ENCODE measurements around the gene MDK. TPM values are rescaled to one million over a fixed set of nuclear protein-coding genes. Genes with fewer than 3 reads are reported as not detected.
"Not testable (repeated sequence)": the region's sequence is repeated elsewhere in the genome, so short reads cannot be mapped to it uniquely, and the experiment has no call there.

MDK gene
- total RNA-seq, 1 donor from 2014 or later, result 2,040 TPM

GRCh38 chr11:46369458-46370152, 11.9 kb upstream of the MDK start:
- H3K4me3 Mint-ChIP-seq (ENCODE audit: low read depth), result no peak overlapping the region
- H3K27me3 Mint-ChIP-seq, result no peaks in the 10 kb centered on the region
- no peaks in the 10 kb centered on the region for H3K9me3 Mint-ChIP-seq (ENCODE audit: low read depth)
- peak; percentile 86 for TF ChIP-seq CTCF (IDR thresholded peaks at IDR 0.05; ENCODE audit: unreplicated experiment)
- DNase-seq (ENCODE audit: low spot score, unreplicated experiment), result peak; percentile 63
- H3K4me1 Mint-ChIP-seq (ENCODE audit: low read depth), result peaks cover 5% of the 10 kb centered on the region
- peak overlapping the region; percentile 67 for H3K27ac Mint-ChIP-seq
- H3K36me3 Mint-ChIP-seq (ENCODE audit: insufficient read depth), result peaks cover 4% of the 10 kb centered on the region

GRCh38 chr11:46370253-46370652, 11.2 kb upstream of the MDK start:
- TF ChIP-seq CTCF (IDR thresholded peaks at IDR 0.05; ENCODE audit: unreplicated experiment), result no peak
- no peak for DNase-seq (ENCODE audit: low spot score, unreplicated experiment)
- H3K4me3 Mint-ChIP-seq (ENCODE audit: low read depth), result no peak overlapping the region
- peaks cover 5% of the 10 kb centered on the region for H3K4me1 Mint-ChIP-seq (ENCODE audit: low read depth)
- H3K36me3 Mint-ChIP-seq (ENCODE audit: insufficient read depth), result peaks cover 6% of the 10 kb centered on the region
- no peaks in the 10 kb centered on the region for H3K27me3 Mint-ChIP-seq
- H3K27ac Mint-ChIP-seq, result no peak overlapping the region
- no peaks in the 10 kb centered on the region for H3K9me3 Mint-ChIP-seq (ENCODE audit: low read depth)

GRCh38 chr11:46371262-46371661, 10.2 kb upstream of the MDK start:
- not testable (repeated sequence) for H3K36me3 Mint-ChIP-seq (ENCODE audit: insufficient read depth); H3K9me3 Mint-ChIP-seq (ENCODE audit: low read depth); H3K4me3 Mint-ChIP-seq (ENCODE audit: low read depth); DNase-seq (ENCODE audit: low spot score, unreplicated experiment); H3K27ac Mint-ChIP-seq; H3K4me1 Mint-ChIP-seq (ENCODE audit: low read depth); H3K27me3 Mint-ChIP-seq

- no peaks in the 10 kb centered on the region for H3K9me3 Mint-ChIP-seq (ENCODE audit: low read depth)
- H3K4me3 Mint-ChIP-seq (ENCODE audit: low read depth), result no peak overlapping the region
- no peaks in the 10 kb centered on the region for H3K27me3 Mint-ChIP-seq
- peaks cover 3% of the 10 kb centered on the region for H3K4me1 Mint-ChIP-seq (ENCODE audit: low read depth)
- DNase-seq (ENCODE audit: low spot score, unreplicated experiment), result no peak
- H3K27ac Mint-ChIP-seq, result no peak overlapping the region
- no peak for TF ChIP-seq CTCF (IDR thresholded peaks at IDR 0.05; ENCODE audit: unreplicated experiment)
- peaks cover 7% of the 10 kb centered on the region for H3K36me3 Mint-ChIP-seq (ENCODE audit: insufficient read depth)
Observed at GRCh38 chr11:46372086-46372485, 9.4 kb upstream of the MDK start.

GRCh38 chr11:46372501-46372900, 9.0 kb upstream of the MDK start:
- H3K36me3 Mint-ChIP-seq (ENCODE audit: insufficient read depth); DNase-seq (ENCODE audit: low spot score, unreplicated experiment); H3K27ac Mint-ChIP-seq; H3K4me1 Mint-ChIP-seq (ENCODE audit: low read depth); H3K9me3 Mint-ChIP-seq (ENCODE audit: low read depth); H3K4me3 Mint-ChIP-seq (ENCODE audit: low read depth); H3K27me3 Mint-ChIP-seq: not testable (repeated sequence)

- H3K36me3 Mint-ChIP-seq (ENCODE audit: insufficient read depth), result peaks cover 12% of the 10 kb centered on the region
- H3K4me1 Mint-ChIP-seq (ENCODE audit: low read depth), result peaks cover under 1% of the 10 kb centered on the region
- no peak overlapping the region for H3K27ac Mint-ChIP-seq
- DNase-seq (ENCODE audit: low spot score, unreplicated experiment), result no peak
- TF ChIP-seq CTCF (IDR thresholded peaks at IDR 0.05; ENCODE audit: unreplicated experiment), result no peak
- no peaks in the 10 kb centered on the region for H3K27me3 Mint-ChIP-seq
- H3K4me3 Mint-ChIP-seq (ENCODE audit: low read depth), result no peak overlapping the region
- H3K9me3 Mint-ChIP-seq (ENCODE audit: low read depth), result no peaks in the 10 kb centered on the region
Observed at GRCh38 chr11:46373787-46374740, 7.4 kb upstream of the MDK start.

Measured in progenitor cell of endocrine pancreas (in vitro differentiated cells).